Measurements from ENCODE around the gene EP300. TPM values are rescaled to one million over a fixed set of nuclear protein-coding genes. Genes with fewer than 3 reads are reported as not detected.
A peak's percentile ranks its signal among the peaks of the same experiment; 100 is the strongest.
"Not testable (repeated sequence)": the region's sequence is repeated elsewhere in the genome, so short reads cannot be mapped to it uniquely, and the experiment has no call there.

The EP300 gene
- total RNA-seq: 66.5 and 68.6 TPM in 2 replicates

GRCh38 chr22:41092023-41092817, at the start of gene EP300:
TSS of gene EP300 (plus strand) at chr22:41092592. CDS start at chr22:41093005, 413 bp downstream.
- Mint-ChIP-seq H3K36me3 (ENCODE audit: low read depth) (peaks cover 33% of the 10 kb centered on the region), H3K4me1 (ENCODE audit: low read depth) (peaks cover 31% of the 10 kb centered on the region), H3K4me3 (ENCODE audit: low read depth) (peak within 1 kb of the TSS; percentile 99), H3K9me3 (no peaks in the 10 kb centered on the region), H3K27ac (peak within 1 kb of the TSS; percentile 100), H3K27me3 (ENCODE audit: low read depth) (no peaks in the 10 kb centered on the region)
- intact Hi-C loops (cut with micrococcal nuclease): loop anchor here (5.0 kb wide), 1 partner anchor 195 kb away; the partner anchor contains the start of gene RANGAP1
- peak; percentile 84 for DNase-seq (ENCODE audit: low spot score)

- no peak overlapping the region for H3K27ac Mint-ChIP-seq
- H3K9me3 Mint-ChIP-seq: no peaks in the 10 kb centered on the region
- H3K27me3 Mint-ChIP-seq (ENCODE audit: low read depth): peaks cover 2% of the 10 kb centered on the region
- H3K4me1 Mint-ChIP-seq (ENCODE audit: low read depth): peaks cover 2% of the 10 kb centered on the region
- DNase-seq (ENCODE audit: low spot score): no peak
- no peaks in the 10 kb centered on the region for H3K36me3 Mint-ChIP-seq (ENCODE audit: low read depth)
- H3K4me3 Mint-ChIP-seq (ENCODE audit: low read depth): no peak overlapping the region
- intact Hi-C loops (cut with micrococcal nuclease): no loop called here
These were observed 48.7 kb upstream of the EP300 start for GRCh38 chr22:41043722-41044121.

GRCh38 chr22:41045575-41045974, 46.8 kb upstream of the EP300 start:
- H3K4me1 Mint-ChIP-seq (ENCODE audit: low read depth); DNase-seq (ENCODE audit: low spot score); H3K27me3 Mint-ChIP-seq (ENCODE audit: low read depth); H3K27ac Mint-ChIP-seq; H3K36me3 Mint-ChIP-seq (ENCODE audit: low read depth); intact Hi-C loops (cut with micrococcal nuclease); H3K4me3 Mint-ChIP-seq (ENCODE audit: low read depth); H3K9me3 Mint-ChIP-seq: not testable (repeated sequence)

- H3K4me1 Mint-ChIP-seq (ENCODE audit: low read depth): peaks cover 8% of the 10 kb centered on the region
- no peaks in the 10 kb centered on the region for H3K27me3 Mint-ChIP-seq (ENCODE audit: low read depth)
- H3K4me3 Mint-ChIP-seq (ENCODE audit: low read depth): no peak overlapping the region
- no peak overlapping the region for H3K27ac Mint-ChIP-seq
- DNase-seq (ENCODE audit: low spot score): no peak
- intact Hi-C loops (cut with micrococcal nuclease): no loop called here
- no peaks in the 10 kb centered on the region for H3K36me3 Mint-ChIP-seq (ENCODE audit: low read depth)
- no peaks in the 10 kb centered on the region for H3K9me3 Mint-ChIP-seq
These were observed 44.6 kb upstream of the EP300 start for GRCh38 chr22:41047801-41048211.

GRCh38 chr22:41048345-41048744, 44.0 kb upstream of the EP300 start:
- DNase-seq (ENCODE audit: low spot score); H3K9me3 Mint-ChIP-seq; H3K27me3 Mint-ChIP-seq (ENCODE audit: low read depth); H3K27ac Mint-ChIP-seq; H3K4me3 Mint-ChIP-seq (ENCODE audit: low read depth); intact Hi-C loops (cut with micrococcal nuclease); H3K36me3 Mint-ChIP-seq (ENCODE audit: low read depth): not testable (repeated sequence)
- H3K4me1 Mint-ChIP-seq (ENCODE audit: low read depth): peaks cover 13% of the 10 kb centered on the region

- no peaks in the 10 kb centered on the region for H3K9me3 Mint-ChIP-seq
- H3K27ac Mint-ChIP-seq: no peak overlapping the region
- H3K27me3 Mint-ChIP-seq (ENCODE audit: low read depth): no peaks in the 10 kb centered on the region
- H3K36me3 Mint-ChIP-seq (ENCODE audit: low read depth): no peaks in the 10 kb centered on the region
- no peak overlapping the region for H3K4me3 Mint-ChIP-seq (ENCODE audit: low read depth)
- intact Hi-C loops (cut with micrococcal nuclease): no loop called here
- peaks cover 15% of the 10 kb centered on the region for H3K4me1 Mint-ChIP-seq (ENCODE audit: low read depth)
- no peak for DNase-seq (ENCODE audit: low spot score)
These were observed 43.3 kb upstream of the EP300 start for GRCh38 chr22:41048791-41049717.

GRCh38 chr22:41049795-41050194, 42.6 kb upstream of the EP300 start:
- H3K4me1 Mint-ChIP-seq (ENCODE audit: low read depth): peaks cover 15% of the 10 kb centered on the region
- DNase-seq (ENCODE audit: low spot score); H3K9me3 Mint-ChIP-seq; H3K36me3 Mint-ChIP-seq (ENCODE audit: low read depth); H3K27ac Mint-ChIP-seq; intact Hi-C loops (cut with micrococcal nuclease); H3K4me3 Mint-ChIP-seq (ENCODE audit: low read depth); H3K27me3 Mint-ChIP-seq (ENCODE audit: low read depth): not testable (repeated sequence)

- Mint-ChIP-seq H3K36me3 (ENCODE audit: low read depth) (no peaks in the 10 kb centered on the region), H3K27me3 (ENCODE audit: low read depth) (no peaks in the 10 kb centered on the region), H3K4me1 (ENCODE audit: low read depth) (peaks cover 15% of the 10 kb centered on the region), H3K9me3 (no peaks in the 10 kb centered on the region), H3K4me3 (ENCODE audit: low read depth) (no peak overlapping the region), H3K27ac (no peak overlapping the region)
- intact Hi-C loops (cut with micrococcal nuclease): no loop called here
- no peak for DNase-seq (ENCODE audit: low spot score)
These were observed 41.5 kb upstream of the EP300 start for GRCh38 chr22:41050883-41051282.

GRCh38 chr22:41052661-41053490, 39.5 kb upstream of the EP300 start:
- Mint-ChIP-seq H3K36me3 (ENCODE audit: low read depth) (no peaks in the 10 kb centered on the region), H3K27me3 (ENCODE audit: low read depth) (no peaks in the 10 kb centered on the region), H3K4me1 (ENCODE audit: low read depth) (peaks cover 15% of the 10 kb centered on the region), H3K4me3 (ENCODE audit: low read depth) (no peak overlapping the region), H3K9me3 (no peaks in the 10 kb centered on the region), H3K27ac (no peak overlapping the region)
- intact Hi-C loops (cut with micrococcal nuclease): no loop called here
- no peak for DNase-seq (ENCODE audit: low spot score)

- no peak overlapping the region for H3K4me3 Mint-ChIP-seq (ENCODE audit: low read depth)
- no peaks in the 10 kb centered on the region for H3K9me3 Mint-ChIP-seq
- intact Hi-C loops (cut with micrococcal nuclease): no loop called here
- H3K27me3 Mint-ChIP-seq (ENCODE audit: low read depth): no peaks in the 10 kb centered on the region
- no peak for DNase-seq (ENCODE audit: low spot score)
- H3K36me3 Mint-ChIP-seq (ENCODE audit: low read depth): no peaks in the 10 kb centered on the region
- no peak overlapping the region for H3K27ac Mint-ChIP-seq
- H3K4me1 Mint-ChIP-seq (ENCODE audit: low read depth): peaks cover 12% of the 10 kb centered on the region
These were observed 35.3 kb upstream of the EP300 start for GRCh38 chr22:41057076-41057475.

GRCh38 chr22:41062146-41062545, 30.2 kb upstream of the EP300 start:
- no peaks in the 10 kb centered on the region for H3K36me3 Mint-ChIP-seq (ENCODE audit: low read depth)
- no peak for DNase-seq (ENCODE audit: low spot score)
- H3K9me3 Mint-ChIP-seq: no peaks in the 10 kb centered on the region
- no peak overlapping the region for H3K4me3 Mint-ChIP-seq (ENCODE audit: low read depth)
- intact Hi-C loops (cut with micrococcal nuclease): no loop called here
- no peaks in the 10 kb centered on the region for H3K4me1 Mint-ChIP-seq (ENCODE audit: low read depth)
- no peaks in the 10 kb centered on the region for H3K27me3 Mint-ChIP-seq (ENCODE audit: low read depth)
- no peak overlapping the region for H3K27ac Mint-ChIP-seq

GRCh38 chr22:41064326-41064725, 28.1 kb upstream of the EP300 start:
- H3K9me3 Mint-ChIP-seq; H3K4me1 Mint-ChIP-seq (ENCODE audit: low read depth); H3K36me3 Mint-ChIP-seq (ENCODE audit: low read depth); DNase-seq (ENCODE audit: low spot score); H3K27me3 Mint-ChIP-seq (ENCODE audit: low read depth); H3K4me3 Mint-ChIP-seq (ENCODE audit: low read depth); intact Hi-C loops (cut with micrococcal nuclease); H3K27ac Mint-ChIP-seq: not testable (repeated sequence)

Measured in activated T-helper 2 cell treated with anti-CD3 and anti-CD28 coated beads, Interferon-gamma antibody, Interleukin-2, Interleukin-4, amounts not matched to agents 10 μg/mL and 5 μg/mL and 100 μg/mL, durations not matched to agents 14 hours and 24 hours and 36 hours (primary cell).